GM12872 (cell line): ENCODE measurements around the gene DCN.

Experiments used
- TF ChIP-seq, protein P1 (sequence below): IDR thresholded peaks from 3 replicates; pipeline ENCODE4 v1.5.1; 2011; ENCODE audit warnings: low read depth, mild to moderate bottlenecking, low read length, moderate library complexity; ENCODE audit not compliant: insufficient read depth

DCN gene

DNA sequence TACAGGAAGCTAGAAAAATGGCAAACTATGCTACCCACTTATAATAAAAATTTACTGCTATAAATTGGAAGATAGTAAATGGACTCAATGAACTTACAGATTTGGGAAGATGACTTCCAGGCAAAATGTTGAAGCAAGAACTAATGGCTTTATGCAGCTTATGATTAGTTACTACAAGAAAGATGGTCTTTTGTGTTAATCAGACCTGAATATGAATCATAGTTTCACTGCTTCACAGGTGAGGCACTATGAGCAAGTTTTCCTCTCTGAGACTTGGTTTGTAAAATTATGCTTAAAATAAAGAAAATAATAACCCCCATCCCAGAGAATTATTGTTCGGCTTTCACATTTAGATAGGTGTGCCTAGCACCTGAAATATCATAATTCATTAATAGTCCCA is 19.8 kb upstream of the DCN start:
- TF ChIP-seq, protein P1, sequence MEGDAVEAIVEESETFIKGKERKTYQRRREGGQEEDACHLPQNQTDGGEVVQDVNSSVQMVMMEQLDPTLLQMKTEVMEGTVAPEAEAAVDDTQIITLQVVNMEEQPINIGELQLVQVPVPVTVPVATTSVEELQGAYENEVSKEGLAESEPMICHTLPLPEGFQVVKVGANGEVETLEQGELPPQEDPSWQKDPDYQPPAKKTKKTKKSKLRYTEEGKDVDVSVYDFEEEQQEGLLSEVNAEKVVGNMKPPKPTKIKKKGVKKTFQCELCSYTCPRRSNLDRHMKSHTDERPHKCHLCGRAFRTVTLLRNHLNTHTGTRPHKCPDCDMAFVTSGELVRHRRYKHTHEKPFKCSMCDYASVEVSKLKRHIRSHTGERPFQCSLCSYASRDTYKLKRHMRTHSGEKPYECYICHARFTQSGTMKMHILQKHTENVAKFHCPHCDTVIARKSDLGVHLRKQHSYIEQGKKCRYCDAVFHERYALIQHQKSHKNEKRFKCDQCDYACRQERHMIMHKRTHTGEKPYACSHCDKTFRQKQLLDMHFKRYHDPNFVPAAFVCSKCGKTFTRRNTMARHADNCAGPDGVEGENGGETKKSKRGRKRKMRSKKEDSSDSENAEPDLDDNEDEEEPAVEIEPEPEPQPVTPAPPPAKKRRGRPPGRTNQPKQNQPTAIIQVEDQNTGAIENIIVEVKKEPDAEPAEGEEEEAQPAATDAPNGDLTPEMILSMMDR: no peak

GRCh38 chr12:91196436-91196835 is 13.8 kb upstream of the DCN start:
- TF ChIP-seq, protein P1: no peak

GRCh38 chr12:91194500-91194899 is 11.9 kb upstream of the DCN start:
- TF ChIP-seq, protein P1: no peak

GRCh38 chr12:91191513-91192111 is 9.0 kb upstream of the DCN start:
- TF ChIP-seq, protein P1: no peak

DNA sequence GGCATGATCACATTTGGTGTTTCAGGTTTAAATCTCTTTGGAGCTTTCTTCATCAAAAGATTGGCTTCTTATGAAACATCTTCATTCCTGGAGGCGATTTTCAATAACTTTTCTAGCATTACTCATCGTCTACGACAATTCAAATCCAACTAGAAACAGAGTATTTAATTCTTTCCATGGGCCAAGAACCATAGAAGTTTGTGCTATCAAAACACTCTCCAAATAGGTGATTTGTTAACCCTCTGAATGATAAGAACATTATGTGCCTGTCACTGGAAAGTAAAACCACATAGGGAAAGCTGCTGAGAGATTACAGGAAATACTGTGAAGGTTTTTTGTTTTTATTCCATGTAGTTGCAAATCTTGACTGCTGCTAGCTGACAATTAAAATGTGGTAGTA is 6.9 kb upstream of the DCN start:
- TF ChIP-seq, protein P1: no peak

GRCh38 chr12:91188778-91189177 is 6.2 kb upstream of the DCN start:
- TF ChIP-seq, protein P1: no peak

GRCh38 chr12:91186156-91186555 is 3.5 kb upstream of the DCN start:
- TF ChIP-seq, protein P1: no peak

- TF ChIP-seq, protein P1: no peak
Observed at GRCh38 chr12:91185421-91185820, 2.8 kb upstream of the DCN start.
